ENCODE data around the gene ZNF827. TPM values are rescaled to one million over a fixed set of nuclear protein-coding genes. Genes with fewer than 3 reads are reported as not detected.

ZNF827 gene
- total RNA-seq, 3 donors from 2014 or later: 18.6 to 21.1 (median 19.0) TPM

DNA sequence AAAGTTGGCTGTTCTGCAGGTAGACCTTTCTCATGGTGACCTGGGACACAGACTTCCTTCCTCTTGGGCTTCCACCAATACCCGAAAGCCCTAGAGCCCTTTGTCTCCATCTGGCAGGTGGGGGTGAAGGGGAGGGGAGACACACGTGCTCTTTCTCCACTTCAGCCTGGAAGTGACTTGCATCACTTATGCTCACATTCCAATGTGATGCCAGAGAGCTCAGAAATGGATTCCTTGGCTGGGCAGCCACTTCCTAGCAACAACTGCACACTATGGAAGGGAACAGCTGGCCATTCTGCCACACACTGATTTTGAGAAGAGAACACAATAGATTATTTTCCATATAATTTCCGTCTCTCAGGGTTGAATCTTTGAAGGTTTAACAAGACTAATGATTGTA is 222.4 kb downstream of the ZNF827 start:
- Histone ChIP-seq H3K36me3 (no peaks in the 10 kb centered on the region), H3K4me3 (no peak overlapping the region), H3K27me3 (no peaks in the 10 kb centered on the region), H3K9me3 (no peaks in the 10 kb centered on the region), H3K27ac (no peak overlapping the region), H3K4me1 (no peaks in the 10 kb centered on the region)
- intact Hi-C loops (cut with DNase I; ENCODE audit: low total_unique reads): no loop called here
- no peak for DNase-seq (ENCODE audit: low spot score in 2 of 2)
- TF ChIP-seq, protein P1, sequence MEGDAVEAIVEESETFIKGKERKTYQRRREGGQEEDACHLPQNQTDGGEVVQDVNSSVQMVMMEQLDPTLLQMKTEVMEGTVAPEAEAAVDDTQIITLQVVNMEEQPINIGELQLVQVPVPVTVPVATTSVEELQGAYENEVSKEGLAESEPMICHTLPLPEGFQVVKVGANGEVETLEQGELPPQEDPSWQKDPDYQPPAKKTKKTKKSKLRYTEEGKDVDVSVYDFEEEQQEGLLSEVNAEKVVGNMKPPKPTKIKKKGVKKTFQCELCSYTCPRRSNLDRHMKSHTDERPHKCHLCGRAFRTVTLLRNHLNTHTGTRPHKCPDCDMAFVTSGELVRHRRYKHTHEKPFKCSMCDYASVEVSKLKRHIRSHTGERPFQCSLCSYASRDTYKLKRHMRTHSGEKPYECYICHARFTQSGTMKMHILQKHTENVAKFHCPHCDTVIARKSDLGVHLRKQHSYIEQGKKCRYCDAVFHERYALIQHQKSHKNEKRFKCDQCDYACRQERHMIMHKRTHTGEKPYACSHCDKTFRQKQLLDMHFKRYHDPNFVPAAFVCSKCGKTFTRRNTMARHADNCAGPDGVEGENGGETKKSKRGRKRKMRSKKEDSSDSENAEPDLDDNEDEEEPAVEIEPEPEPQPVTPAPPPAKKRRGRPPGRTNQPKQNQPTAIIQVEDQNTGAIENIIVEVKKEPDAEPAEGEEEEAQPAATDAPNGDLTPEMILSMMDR (IDR thresholded peaks at IDR 0.05): no peak
- no peak for TF ChIP-seq POLR2AphosphoS5 (IDR thresholded peaks at IDR 0.05)
- no peak for TF ChIP-seq POLR2A (IDR thresholded peaks at IDR 0.05)

DNA sequence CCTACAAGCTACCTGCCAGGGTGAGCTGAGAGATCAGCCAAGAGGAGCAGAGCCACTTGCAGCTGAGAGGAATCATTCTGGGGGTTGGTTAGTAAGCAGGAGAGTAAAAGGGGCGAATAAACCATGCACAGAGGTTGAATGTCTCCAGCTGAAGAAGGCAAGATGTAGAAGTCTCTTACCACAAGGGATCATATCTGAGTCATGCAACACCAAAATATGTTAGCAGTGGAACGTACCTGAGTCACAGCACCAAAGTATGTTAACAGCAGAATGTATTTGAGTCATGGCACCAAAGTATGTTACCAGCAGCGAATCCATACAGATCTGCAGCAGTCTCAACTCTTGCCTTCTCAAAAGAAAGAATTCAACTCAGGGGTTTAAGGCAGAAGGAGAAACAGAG is 228.8 kb downstream of the ZNF827 start:
- Histone ChIP-seq H3K27ac (peak overlapping the region; percentile 76 to 85), H3K9me3 (no peaks in the 10 kb centered on the region), H3K36me3 (no peaks in the 10 kb centered on the region), H3K27me3 (no peaks in the 10 kb centered on the region), H3K4me3 (no peak overlapping the region), H3K4me1 (peaks cover 0 to 23% of the 10 kb centered on the region in 2 donors)
- TF ChIP-seq, protein P1 (IDR thresholded peaks at IDR 0.05): no peak
- no peak for TF ChIP-seq POLR2A (IDR thresholded peaks at IDR 0.05)
- TF ChIP-seq POLR2AphosphoS5 (IDR thresholded peaks at IDR 0.05): no peak
- no peak for DNase-seq (ENCODE audit: low spot score in 2 of 2)
- intact Hi-C loops (cut with DNase I; ENCODE audit: low total_unique reads): loop anchor here (5.0 kb wide), 1 partner anchor 302 kb away; no protein-coding TSS in a partner anchor

DNA sequence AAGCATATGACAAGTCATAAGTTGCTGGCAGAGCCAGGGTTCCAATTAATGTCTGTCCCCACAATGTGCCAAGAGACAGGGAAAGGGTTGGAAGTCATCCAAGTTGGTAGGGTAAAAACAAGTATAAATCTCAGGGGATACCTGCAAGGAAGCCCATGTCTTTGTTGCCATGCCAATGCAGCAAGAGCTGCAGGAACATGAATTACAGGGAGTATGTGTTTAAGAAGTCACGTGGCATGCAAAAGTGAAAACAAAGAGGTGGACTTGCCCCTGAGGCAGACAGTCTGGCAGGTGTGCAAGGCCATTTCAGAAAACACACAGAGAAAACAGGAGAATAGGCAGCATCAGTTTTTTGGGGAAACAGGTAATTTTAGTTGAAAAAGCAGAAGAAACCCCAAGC is 229.3 kb downstream of the ZNF827 start:
- Histone ChIP-seq H3K4me1 (peaks cover 0 to 24% of the 10 kb centered on the region in 2 donors), H3K36me3 (no peaks in the 10 kb centered on the region), H3K27ac (peak overlapping the region; percentile 76 to 85), H3K4me3 (no peak overlapping the region), H3K27me3 (no peaks in the 10 kb centered on the region), H3K9me3 (no peaks in the 10 kb centered on the region)
- TF ChIP-seq POLR2A (IDR thresholded peaks at IDR 0.05) (no peak), POLR2AphosphoS5 (IDR thresholded peaks at IDR 0.05) (peak in 1 of 3 donors; percentile 54)
- intact Hi-C loops (cut with DNase I; ENCODE audit: low total_unique reads): loop anchor here (5.0 kb wide), 1 partner anchor 303 kb away; no protein-coding TSS in a partner anchor
- DNase-seq (ENCODE audit: low spot score in 2 of 2): peak; percentile 58 to 79

Other genes with a start within 250 kb of the ZNF827 start
- 10 to 100 TPM; 23.1 to 38.4 (median 28.8) TPM for gene LSM6, start 236.9 kb upstream of the ZNF827 start, total RNA-seq